Measurements from ENCODE around the gene KCNH5. TPM values are rescaled to one million over a fixed set of nuclear protein-coding genes. Genes with fewer than 3 reads are reported as not detected.

KCNH5 gene
- total and polyA plus RNA-seq, 2 experiments from 2014 or later: 0.36 to 1.3 TPM

DNA sequence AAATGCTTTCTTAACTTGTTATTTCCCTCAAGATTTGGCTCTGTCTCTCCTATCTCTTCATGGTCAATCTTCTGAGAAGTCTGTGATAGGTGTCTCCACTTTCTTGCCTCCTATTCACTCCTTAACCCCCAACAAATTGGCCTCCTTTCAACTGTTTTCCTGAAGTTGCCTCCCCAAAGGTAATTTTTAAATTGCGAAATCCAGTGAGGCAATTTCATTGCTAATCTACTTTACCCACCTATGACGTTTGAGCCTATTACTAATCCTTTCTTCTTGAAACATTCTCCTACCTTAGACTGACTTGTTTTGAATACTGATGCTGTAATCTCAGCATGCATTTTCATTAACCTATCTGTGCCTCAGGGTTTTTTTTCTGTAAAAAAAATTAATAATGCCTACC is 6.0 kb upstream of the KCNH5 start:
- Histone ChIP-seq H3K4me2 (no peak overlapping the region), H3K36me3 (replicated peaks; ENCODE audit: insufficient read depth, low read depth) (no peaks in the 10 kb centered on the region), H3K4me3 (no peak overlapping the region), H3K9me3 (ENCODE audit: low read depth) (no peaks in the 10 kb centered on the region), H3K27ac (no peak overlapping the region), H3K79me2 (no peaks in the 10 kb centered on the region), H3K9me2 (replicated peaks; ENCODE audit: insufficient read depth) (no peaks in the 10 kb centered on the region), H3K4me1 (ENCODE audit: insufficient read depth) (no peaks in the 10 kb centered on the region), H3K27me3 (peaks cover 42% of the 10 kb centered on the region), H2AFZ (no peak overlapping the region), H4K20me1 (ENCODE audit: insufficient read depth, poor library complexity, severe bottlenecking) (no peaks in the 10 kb centered on the region)
- no peak for DNase-seq (ENCODE audit: low spot score)
- 86% methylated on average over 2 of the region's 2 CpGs for WGBS (ENCODE audit: low lambda C conversion rate, missing lambda C conversion rate)
- TF ChIP-seq, protein P1, sequence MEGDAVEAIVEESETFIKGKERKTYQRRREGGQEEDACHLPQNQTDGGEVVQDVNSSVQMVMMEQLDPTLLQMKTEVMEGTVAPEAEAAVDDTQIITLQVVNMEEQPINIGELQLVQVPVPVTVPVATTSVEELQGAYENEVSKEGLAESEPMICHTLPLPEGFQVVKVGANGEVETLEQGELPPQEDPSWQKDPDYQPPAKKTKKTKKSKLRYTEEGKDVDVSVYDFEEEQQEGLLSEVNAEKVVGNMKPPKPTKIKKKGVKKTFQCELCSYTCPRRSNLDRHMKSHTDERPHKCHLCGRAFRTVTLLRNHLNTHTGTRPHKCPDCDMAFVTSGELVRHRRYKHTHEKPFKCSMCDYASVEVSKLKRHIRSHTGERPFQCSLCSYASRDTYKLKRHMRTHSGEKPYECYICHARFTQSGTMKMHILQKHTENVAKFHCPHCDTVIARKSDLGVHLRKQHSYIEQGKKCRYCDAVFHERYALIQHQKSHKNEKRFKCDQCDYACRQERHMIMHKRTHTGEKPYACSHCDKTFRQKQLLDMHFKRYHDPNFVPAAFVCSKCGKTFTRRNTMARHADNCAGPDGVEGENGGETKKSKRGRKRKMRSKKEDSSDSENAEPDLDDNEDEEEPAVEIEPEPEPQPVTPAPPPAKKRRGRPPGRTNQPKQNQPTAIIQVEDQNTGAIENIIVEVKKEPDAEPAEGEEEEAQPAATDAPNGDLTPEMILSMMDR (IDR thresholded peaks at IDR 0.05; ENCODE audit: poor library complexity): no peak
- no peak for TF ChIP-seq EZH2 (IDR thresholded peaks at IDR 0.05; ENCODE audit: borderline replicate concordance)
- no peak for TF ChIP-seq EZH2phosphoT487 (IDR thresholded peaks at IDR 0.05; ENCODE audit: low read depth, severe bottlenecking, unreplicated experiment)

DNA sequence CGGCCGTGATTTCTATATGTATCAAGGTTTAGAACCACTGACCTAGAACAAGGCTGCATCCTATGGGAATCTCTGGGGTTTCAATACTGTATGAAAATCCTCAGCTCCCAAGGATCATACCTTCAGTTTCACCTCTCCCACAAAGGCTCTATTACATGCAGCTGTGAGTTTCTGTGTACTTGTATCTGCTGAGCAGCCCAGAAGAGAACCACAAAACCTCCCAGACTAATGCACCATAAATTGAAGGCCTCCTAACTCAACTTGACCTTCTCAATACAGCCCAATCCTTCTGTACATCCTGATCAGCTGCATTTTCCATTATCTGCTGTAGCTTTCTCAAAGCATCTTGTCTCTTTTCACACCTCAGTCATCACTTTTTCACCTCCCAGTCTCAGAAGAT is 5.4 kb upstream of the KCNH5 start:
- Histone ChIP-seq H3K27ac (no peak overlapping the region), H3K27me3 (peaks cover 48% of the 10 kb centered on the region), H4K20me1 (ENCODE audit: insufficient read depth, poor library complexity, severe bottlenecking) (no peaks in the 10 kb centered on the region), H2AFZ (no peak overlapping the region), H3K36me3 (replicated peaks; ENCODE audit: insufficient read depth, low read depth) (no peaks in the 10 kb centered on the region), H3K79me2 (no peaks in the 10 kb centered on the region), H3K9me3 (ENCODE audit: low read depth) (no peaks in the 10 kb centered on the region), H3K4me3 (no peak overlapping the region), H3K4me2 (no peak overlapping the region), H3K4me1 (ENCODE audit: insufficient read depth) (no peaks in the 10 kb centered on the region), H3K9me2 (replicated peaks; ENCODE audit: insufficient read depth) (no peaks in the 10 kb centered on the region)
- WGBS (ENCODE audit: low lambda C conversion rate, missing lambda C conversion rate): 94% methylated on average over 2 of the region's 2 CpGs
- DNase-seq (ENCODE audit: low spot score): no peak
- TF ChIP-seq, protein P1 (IDR thresholded peaks at IDR 0.05; ENCODE audit: poor library complexity): no peak
- no peak for TF ChIP-seq EZH2 (IDR thresholded peaks at IDR 0.05; ENCODE audit: borderline replicate concordance)
- TF ChIP-seq EZH2phosphoT487 (IDR thresholded peaks at IDR 0.05; ENCODE audit: low read depth, severe bottlenecking, unreplicated experiment): no peak

DNA sequence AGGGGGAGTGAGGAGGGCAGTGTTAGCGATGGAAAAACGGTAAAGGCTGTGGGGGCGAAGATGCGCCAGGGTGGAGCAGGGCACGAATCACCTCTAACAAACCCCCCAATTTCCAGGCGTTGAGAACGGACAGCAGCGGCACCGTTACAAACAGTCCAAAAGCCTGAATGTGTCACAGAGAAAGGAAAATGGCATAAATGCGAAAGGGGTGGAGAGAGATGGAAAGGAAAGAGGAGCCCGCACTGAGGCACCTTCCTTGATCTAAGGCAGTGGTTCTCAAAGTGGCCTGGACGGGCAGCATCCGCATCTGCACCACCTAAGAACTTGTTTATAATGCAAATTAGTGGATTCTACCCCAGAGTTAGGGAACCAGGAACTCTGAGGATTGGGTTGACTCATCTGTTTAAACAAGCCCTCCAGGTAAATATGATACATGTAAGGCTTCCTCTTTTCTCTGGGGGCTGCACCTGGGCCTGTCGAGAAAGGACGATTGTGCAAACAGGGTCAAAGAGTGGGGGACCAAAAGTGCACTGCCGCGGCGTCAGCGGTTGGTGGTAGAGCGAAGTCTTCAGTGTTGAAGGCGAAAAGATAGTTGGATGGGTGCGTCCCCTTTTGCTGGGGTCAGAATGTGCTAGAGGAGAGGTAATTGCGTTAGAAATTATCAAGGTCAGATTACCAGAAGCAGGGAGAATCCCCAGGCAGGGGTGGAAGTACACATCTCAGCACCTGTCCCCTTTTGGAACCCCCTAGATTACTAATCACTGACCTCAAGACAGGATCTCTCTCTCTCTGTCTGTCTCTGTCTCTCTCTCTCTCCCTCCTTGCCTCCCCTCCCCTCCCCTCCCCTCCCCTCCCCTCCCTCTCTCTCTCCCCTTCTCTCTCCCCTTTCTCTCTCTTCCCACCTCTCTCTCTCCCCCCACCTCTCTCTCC is 1.3 kb upstream of the KCNH5 start:
- TF ChIP-seq, protein P1 (IDR thresholded peaks at IDR 0.05; ENCODE audit: poor library complexity): no peak
- peak; percentile 11 for TF ChIP-seq EZH2phosphoT487 (IDR thresholded peaks at IDR 0.05; ENCODE audit: low read depth, severe bottlenecking, unreplicated experiment)
- peak; percentile 87 for TF ChIP-seq EZH2 (IDR thresholded peaks at IDR 0.05; ENCODE audit: borderline replicate concordance)
- Histone ChIP-seq H3K4me2 (peak overlapping the region; percentile 99), H3K27me3 (peaks cover 83% of the 10 kb centered on the region), H3K36me3 (replicated peaks; ENCODE audit: insufficient read depth, low read depth) (no peaks in the 10 kb centered on the region), H3K4me3 (peak overlapping the region; percentile 17), H2AFZ (peak overlapping the region; percentile 72), H4K20me1 (ENCODE audit: insufficient read depth, poor library complexity, severe bottlenecking) (no peaks in the 10 kb centered on the region), H3K79me2 (no peaks in the 10 kb centered on the region), H3K9me3 (ENCODE audit: low read depth) (no peaks in the 10 kb centered on the region), H3K4me1 (ENCODE audit: insufficient read depth) (no peaks in the 10 kb centered on the region), H3K27ac (no peak overlapping the region), H3K9me2 (replicated peaks; ENCODE audit: insufficient read depth) (no peaks in the 10 kb centered on the region)
- DNase-seq (ENCODE audit: low spot score): no peak
- WGBS (ENCODE audit: low lambda C conversion rate, missing lambda C conversion rate): 10% methylated on average over 23 of the region's 23 CpGs

Data from hepatocyte (in vitro differentiated cells).